Measurements from ENCODE around the gene GAS2L1.

The GAS2L1 gene

DNA sequence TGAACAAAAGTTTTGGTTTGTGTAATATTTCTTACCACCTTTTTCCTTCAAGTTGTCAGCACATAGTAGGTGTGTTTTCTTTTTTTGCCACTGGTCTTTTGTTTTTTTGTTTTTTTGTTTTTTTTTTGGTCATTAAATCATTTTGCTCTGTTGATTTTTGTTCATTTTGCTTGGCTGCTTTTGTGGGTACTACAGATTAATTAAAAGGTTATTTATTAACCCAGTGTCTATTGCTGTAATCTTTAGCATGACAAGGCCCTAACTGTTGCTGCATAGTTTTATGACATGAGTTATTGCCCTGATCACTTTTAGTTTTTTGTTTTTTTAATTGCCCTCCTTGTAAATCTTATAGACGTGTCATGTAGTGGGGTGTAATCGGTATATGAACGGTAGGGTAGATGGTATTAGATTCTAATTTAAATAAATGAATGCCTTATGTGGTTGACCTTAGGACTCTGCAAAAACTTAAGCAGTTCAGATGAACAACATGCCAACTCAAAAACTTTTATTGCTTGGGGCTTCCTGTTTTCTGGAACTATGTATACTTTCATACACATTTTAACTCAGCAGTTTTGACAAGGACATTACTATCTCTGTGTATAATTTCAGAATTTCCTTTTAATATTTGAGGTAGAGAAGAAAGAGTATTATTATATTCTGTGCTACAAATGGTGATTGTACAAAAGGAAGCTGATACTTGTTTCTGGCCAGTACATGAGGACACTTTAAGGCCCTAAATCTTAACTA, 30.5 kb upstream of the GAS2L1 start:
- DNase-seq: no peak

GRCh38 chr22:29277927-29278326, 28.5 kb upstream of the GAS2L1 start:
- DNase-seq: no peak

- no peak for DNase-seq
Observed at GRCh38 chr22:29284196-29284595, 22.3 kb upstream of the GAS2L1 start.

- no peak for DNase-seq
Observed at GRCh38 chr22:29288837-29289236, 17.6 kb upstream of the GAS2L1 start.

- no peak for DNase-seq
Observed at GRCh38 chr22:29290061-29290460, 16.4 kb upstream of the GAS2L1 start.

DNA sequence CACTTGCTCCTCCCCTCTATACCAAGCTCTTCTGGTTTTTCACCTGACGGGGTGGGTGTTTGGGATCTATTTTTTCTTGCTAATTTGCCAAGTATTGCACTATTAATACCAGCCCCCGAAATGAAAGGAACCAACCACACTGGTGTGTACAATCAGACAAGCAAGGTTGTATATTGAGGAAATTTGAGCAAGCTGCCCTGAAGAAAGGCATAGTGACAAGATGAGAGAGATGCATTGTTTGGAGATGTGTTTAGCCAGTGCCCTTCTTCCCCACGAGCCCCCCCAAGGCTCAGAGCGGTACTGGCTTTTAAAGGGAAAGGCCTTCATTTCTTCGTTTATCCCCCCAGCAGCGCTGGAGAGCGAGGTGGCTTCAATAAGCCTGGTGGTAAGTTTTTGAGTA, 15.2 kb upstream of the GAS2L1 start:
- DNase-seq: no peak

DNA sequence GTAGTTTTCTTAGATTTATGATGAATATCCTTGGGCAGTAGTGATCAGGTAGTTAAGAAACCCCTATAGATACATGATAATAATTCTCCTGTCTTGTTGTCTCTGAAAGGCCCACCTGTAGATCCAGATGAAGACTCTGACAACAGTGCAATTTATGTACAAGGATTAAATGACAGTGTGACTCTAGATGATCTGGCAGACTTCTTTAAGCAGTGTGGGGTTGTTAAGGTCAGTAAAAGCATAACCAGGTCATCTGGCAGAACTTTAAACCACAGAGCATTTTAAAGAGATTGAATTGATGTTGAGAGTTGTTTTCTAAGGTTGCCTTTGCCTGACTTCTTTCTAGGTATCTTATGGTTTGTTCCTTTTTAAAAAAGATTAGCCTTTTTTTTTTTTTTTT, 14.1 kb upstream of the GAS2L1 start:
- DNase-seq: no peak

GRCh38 chr22:29298641-29299040, 7.8 kb upstream of the GAS2L1 start:
- DNase-seq: no peak

DNA sequence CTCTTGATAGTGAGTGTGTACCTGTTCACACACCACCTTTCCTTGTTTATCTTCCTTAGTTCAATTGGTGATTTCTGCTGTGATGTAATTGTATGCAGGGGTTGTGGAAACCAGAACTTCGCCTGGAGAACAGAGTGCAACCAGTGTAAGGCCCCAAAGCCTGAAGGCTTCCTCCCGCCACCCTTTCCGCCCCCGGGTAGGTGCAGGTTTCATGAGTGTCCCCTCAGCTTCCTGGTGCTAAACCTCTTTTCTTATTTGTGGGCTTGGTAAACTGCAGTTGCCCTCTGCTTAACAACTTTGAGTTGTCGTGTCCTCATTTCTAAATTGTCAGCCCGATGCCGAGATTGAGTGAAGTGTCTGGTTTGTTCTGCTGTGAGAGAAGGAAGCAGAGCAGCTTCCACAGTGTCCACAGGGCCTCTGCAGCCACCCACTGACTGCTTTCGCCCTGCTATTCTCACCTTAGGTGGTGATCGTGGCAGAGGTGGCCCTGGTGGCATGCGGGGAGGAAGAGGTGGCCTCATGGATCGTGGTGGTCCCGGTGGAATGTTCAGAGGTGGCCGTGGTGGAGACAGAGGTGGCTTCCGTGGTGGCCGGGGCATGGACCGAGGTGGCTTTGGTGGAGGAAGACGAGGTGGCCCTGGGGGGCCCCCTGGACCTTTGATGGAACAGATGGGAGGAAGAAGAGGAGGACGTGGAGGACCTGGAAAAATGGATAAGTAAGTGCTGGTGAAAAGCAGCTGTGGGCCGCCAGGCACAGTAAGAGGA, 7.1 kb upstream of the GAS2L1 start:
- DNase-seq: no peak

DNA sequence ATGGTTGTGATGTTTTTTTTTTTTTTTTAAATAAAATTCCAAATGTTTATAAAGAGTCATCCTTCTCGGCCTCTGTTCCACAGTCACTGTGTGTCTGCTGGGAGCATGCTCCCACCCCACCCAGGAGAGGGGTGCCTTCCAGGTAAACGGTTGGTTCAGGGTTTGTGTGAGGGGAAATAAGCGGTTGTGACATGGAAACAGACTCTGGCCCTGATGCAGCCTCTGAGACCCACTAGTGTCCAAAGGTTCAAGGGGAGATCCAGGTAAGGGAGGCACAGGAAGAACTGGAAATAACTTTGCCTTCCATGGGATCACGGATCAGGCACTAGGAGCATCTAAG, 6.0 kb upstream of the GAS2L1 start:
- no peak for DNase-seq

GRCh38 chr22:29300807-29301601, 5.4 kb upstream of the GAS2L1 start:
- no peak for DNase-seq

GRCh38 chr22:29301716-29302401, 4.6 kb upstream of the GAS2L1 start:
- no peak for DNase-seq

- DNase-seq: no peak
Observed at GRCh38 chr22:29302402-29302680, 4.1 kb upstream of the GAS2L1 start.

- no peak for DNase-seq
Observed at GRCh38 chr22:29302681-29303465, 3.6 kb upstream of the GAS2L1 start.

DNA sequence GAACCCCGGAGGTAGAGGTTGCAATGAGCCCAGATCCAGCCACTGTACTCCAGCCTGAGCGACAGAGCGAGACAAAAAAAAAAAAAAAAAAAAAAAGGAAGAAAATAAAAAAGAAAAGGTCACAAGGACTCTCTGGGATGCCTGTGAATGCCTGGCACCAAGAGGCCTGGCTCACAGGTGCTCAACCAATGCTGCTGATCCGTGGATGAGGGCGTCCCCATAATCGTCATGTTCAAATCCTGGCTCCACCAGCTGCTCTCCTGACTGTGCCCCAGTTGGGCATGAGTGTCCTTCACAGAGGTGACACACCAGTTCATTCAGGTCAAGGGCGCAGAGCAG, 645 bp upstream of the GAS2L1 start:
- DNase-seq: no peak

- peak; percentile 75 for DNase-seq
Observed at GRCh38 chr22:29306835-29307595, 565 bp downstream of the GAS2L1 start.

DNA sequence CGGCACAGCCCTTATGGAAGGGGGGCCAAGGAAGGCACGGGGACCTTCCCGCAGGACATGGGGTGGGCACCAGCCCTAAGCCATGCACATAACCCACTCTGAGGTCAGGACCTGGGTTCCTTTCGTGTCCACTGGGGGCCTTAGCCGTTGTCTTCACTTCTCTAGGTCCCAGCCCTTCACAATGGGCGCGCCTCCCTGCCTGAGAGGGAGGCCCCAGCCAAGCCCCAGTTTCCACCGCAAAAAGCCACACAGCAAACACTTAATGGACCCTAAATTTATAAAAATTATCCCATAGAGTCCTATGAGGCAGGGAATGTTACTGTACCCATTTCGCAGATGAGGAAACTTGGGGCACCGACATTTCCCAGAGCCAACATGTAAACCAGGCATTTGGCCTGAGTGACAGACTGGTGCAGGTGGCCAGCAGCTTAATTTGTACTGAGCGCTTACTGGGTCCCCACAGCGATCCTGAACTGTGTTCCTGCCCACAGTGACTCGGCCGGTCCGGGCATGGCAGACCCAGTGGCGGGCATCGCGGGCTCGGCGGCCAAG, 1.2 kb downstream of the GAS2L1 start:
- peak; percentile 63 for DNase-seq

DNA sequence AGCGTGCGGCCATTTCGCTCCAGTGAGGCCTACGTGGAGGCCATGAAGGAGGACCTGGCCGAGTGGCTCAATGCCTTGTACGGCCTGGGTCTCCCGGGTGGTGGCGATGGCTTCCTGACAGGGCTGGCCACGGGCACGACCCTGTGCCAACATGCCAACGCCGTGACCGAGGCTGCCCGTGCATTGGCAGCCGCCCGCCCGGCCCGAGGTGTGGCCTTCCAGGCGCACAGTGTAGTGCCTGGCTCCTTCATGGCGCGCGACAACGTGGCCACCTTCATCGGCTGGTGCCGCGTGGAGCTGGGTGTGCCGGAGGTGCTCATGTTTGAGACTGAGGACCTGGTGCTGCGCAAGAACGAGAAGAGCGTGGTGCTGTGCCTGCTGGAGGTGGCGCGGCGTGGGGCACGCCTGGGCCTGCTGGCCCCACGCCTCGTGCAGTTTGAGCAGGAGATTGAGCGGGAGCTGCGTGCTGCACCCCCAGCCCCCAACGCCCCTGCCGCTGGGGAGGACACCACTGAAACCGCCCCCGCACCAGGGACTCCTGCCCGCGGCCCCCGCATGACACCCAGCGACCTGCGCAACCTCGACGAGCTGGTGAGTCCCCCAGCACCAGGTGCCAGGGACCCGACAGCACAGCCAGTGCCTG, 1.8 kb downstream of the GAS2L1 start:
- no peak for DNase-seq

DNA sequence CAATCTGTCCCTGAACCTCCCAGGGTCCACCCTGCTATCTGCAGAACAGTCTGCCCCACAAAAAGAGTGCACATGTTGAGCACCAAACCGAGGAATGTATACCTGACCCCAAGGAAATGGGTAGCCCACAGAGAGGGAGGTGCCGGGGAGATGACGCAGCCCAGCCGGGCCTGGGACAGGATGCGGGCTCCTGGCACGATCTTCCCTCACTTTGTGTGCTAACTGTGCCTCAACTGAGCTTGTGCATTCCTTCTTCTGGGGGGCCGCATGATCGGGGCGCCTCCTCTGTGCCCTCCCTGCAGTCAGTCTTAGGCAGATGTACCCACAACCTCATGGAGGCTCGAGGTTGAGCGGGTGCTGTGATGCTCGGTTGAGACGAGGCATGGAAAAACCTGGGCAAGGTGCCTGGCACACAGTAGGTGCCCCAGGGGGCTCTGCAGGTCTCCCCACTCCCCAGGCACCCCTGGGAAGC, 2.4 kb downstream of the GAS2L1 start:
- peak; percentile 64 for DNase-seq

GRCh38 chr22:29309332-29310064, 3.0 kb downstream of the GAS2L1 start:
- peak; percentile 97 for DNase-seq
